ENCODE results near the gene BRAF. TPM values are rescaled to one million over a fixed set of nuclear protein-coding genes. Genes with fewer than 3 reads are reported as not detected.
A peak's percentile ranks its signal among the peaks of the same experiment; 100 is the strongest.

Gene BRAF
- total and polyA plus RNA-seq, 2 donors from 2014 or later, result 8.0 to 43.9 TPM

DNA sequence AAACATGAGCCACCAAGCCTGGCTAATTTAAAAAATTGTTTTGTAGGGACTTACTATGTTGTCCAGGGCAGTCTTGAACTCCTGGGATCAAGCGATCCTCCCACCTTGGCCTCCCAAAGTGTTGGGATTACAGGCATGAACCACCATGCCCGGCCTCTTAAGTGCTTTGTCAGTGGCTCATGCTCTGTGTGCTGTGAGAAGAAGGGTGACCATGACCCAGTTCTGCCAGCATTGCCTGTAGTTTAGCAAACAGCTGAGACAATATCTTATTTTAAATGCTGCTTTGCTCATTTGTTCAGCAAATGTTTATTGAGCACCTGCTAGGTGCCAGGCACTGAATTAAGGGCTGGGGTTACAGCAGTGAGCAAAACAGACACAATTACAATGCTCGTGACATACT is 243.0 kb downstream of the BRAF start:
- DNase-seq (no peak), FAIRE-seq (no peak)
- Histone ChIP-seq H3K9me3 (ENCODE audit: control insufficient read depth in 2 of 3, insufficient read depth in 1 of 3, low read length in 3 of 3) (no peaks in the 10 kb centered on the region), H3K27me3 (ENCODE audit: control insufficient read depth, insufficient read depth, low read length) (no peaks in the 10 kb centered on the region), H3K4me3 (ENCODE audit: low read length in 3 of 3) (no peak overlapping the region), H3K9ac (ENCODE audit: low read length in 3 of 3) (no peak overlapping the region), H3K27ac (ENCODE audit: low read depth in 2 of 2, low read length in 2 of 2) (no peak overlapping the region), H3K36me3 (ENCODE audit: control insufficient read depth in 2 of 3, insufficient read depth in 3 of 3, low read length in 3 of 3) (peaks cover 0 to 9% (median 3%) of the 10 kb centered on the region in 3 donors), H3K4me1 (ENCODE audit: control insufficient read depth in 2 of 3, insufficient read depth in 2 of 3, low read depth in 1 of 3, low read length in 3 of 3) (no peaks in the 10 kb centered on the region)
- intact Hi-C loops (cut with DNase I), result no loop called here
- TF ChIP-seq, protein P1, sequence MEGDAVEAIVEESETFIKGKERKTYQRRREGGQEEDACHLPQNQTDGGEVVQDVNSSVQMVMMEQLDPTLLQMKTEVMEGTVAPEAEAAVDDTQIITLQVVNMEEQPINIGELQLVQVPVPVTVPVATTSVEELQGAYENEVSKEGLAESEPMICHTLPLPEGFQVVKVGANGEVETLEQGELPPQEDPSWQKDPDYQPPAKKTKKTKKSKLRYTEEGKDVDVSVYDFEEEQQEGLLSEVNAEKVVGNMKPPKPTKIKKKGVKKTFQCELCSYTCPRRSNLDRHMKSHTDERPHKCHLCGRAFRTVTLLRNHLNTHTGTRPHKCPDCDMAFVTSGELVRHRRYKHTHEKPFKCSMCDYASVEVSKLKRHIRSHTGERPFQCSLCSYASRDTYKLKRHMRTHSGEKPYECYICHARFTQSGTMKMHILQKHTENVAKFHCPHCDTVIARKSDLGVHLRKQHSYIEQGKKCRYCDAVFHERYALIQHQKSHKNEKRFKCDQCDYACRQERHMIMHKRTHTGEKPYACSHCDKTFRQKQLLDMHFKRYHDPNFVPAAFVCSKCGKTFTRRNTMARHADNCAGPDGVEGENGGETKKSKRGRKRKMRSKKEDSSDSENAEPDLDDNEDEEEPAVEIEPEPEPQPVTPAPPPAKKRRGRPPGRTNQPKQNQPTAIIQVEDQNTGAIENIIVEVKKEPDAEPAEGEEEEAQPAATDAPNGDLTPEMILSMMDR (IDR thresholded peaks at IDR 0.05; ENCODE audit: borderline replicate concordance, extremely low read depth, insufficient read depth), result no peak

DNA sequence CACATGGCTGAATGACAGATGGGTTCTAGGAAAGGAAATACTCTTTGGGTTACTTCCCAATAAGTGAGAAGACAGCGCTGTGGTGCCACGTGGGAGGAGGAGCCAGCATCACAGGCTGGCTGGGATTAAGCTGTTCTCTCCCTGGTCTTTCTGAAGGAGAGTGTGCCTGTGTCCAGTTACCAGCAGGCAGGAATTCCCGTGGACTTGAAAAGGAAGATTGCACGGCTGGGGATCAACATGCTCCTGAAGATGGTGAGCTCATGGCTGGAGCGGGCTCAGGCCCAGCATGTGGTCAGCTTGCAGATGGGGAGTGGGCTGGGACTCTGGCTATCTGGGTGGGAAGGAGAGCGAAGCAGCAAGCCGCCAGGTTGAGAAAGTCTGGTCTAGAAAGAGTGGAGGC is 243.8 kb downstream of the BRAF start:
- Histone ChIP-seq H3K9ac (ENCODE audit: low read length in 3 of 3) (no peak overlapping the region), H3K27me3 (ENCODE audit: control insufficient read depth, insufficient read depth, low read length) (no peaks in the 10 kb centered on the region), H3K27ac (ENCODE audit: low read depth in 2 of 2, low read length in 2 of 2) (no peak overlapping the region), H3K9me3 (ENCODE audit: control insufficient read depth in 2 of 3, insufficient read depth in 1 of 3, low read length in 3 of 3) (no peaks in the 10 kb centered on the region), H3K4me1 (ENCODE audit: control insufficient read depth in 2 of 3, insufficient read depth in 2 of 3, low read depth in 1 of 3, low read length in 3 of 3) (no peaks in the 10 kb centered on the region), H3K4me3 (ENCODE audit: low read length in 3 of 3) (no peak overlapping the region), H3K36me3 (ENCODE audit: control insufficient read depth in 2 of 3, insufficient read depth in 3 of 3, low read length in 3 of 3) (peaks cover 0 to 9% (median 3%) of the 10 kb centered on the region in 3 donors)
- no peak for DNase-seq
- TF ChIP-seq, protein P1 (IDR thresholded peaks at IDR 0.05; ENCODE audit: borderline replicate concordance, extremely low read depth, insufficient read depth), result no peak
- intact Hi-C loops (cut with DNase I), result no loop called here
- no peak for FAIRE-seq

- Histone ChIP-seq H3K27ac (ENCODE audit: low read depth in 2 of 2, low read length in 2 of 2) (no peak overlapping the region), H3K27me3 (ENCODE audit: control insufficient read depth, insufficient read depth, low read length) (no peaks in the 10 kb centered on the region), H3K9ac (ENCODE audit: low read length in 3 of 3) (no peak overlapping the region), H3K9me3 (ENCODE audit: control insufficient read depth in 2 of 3, insufficient read depth in 1 of 3, low read length in 3 of 3) (no peaks in the 10 kb centered on the region), H3K4me1 (ENCODE audit: control insufficient read depth in 2 of 3, insufficient read depth in 2 of 3, low read depth in 1 of 3, low read length in 3 of 3) (peaks cover 0 to 8% (median 0%) of the 10 kb centered on the region in 3 donors), H3K36me3 (ENCODE audit: control insufficient read depth in 2 of 3, insufficient read depth in 3 of 3, low read length in 3 of 3) (peaks cover 0 to 9% (median 3%) of the 10 kb centered on the region in 3 donors), H3K4me3 (ENCODE audit: low read length in 3 of 3) (no peak overlapping the region)
- FAIRE-seq (no peak), DNase-seq (no peak)
- intact Hi-C loops (cut with DNase I), result no loop called here
- TF ChIP-seq, protein P1 (IDR thresholded peaks at IDR 0.05; ENCODE audit: borderline replicate concordance, extremely low read depth, insufficient read depth), result no peak
These were observed 245.5 kb downstream of the BRAF start for GRCh38 chr7:140679186-140679585.

GRCh38 chr7:140678816-140679130 is 246.0 kb downstream of the BRAF start:
- Histone ChIP-seq H3K27me3 (ENCODE audit: control insufficient read depth, insufficient read depth, low read length) (no peaks in the 10 kb centered on the region), H3K27ac (ENCODE audit: low read depth in 2 of 2, low read length in 2 of 2) (no peak overlapping the region), H3K4me3 (ENCODE audit: low read length in 3 of 3) (no peak overlapping the region), H3K4me1 (ENCODE audit: control insufficient read depth in 2 of 3, insufficient read depth in 2 of 3, low read depth in 1 of 3, low read length in 3 of 3) (peaks cover 0 to 12% (median 0%) of the 10 kb centered on the region in 3 donors), H3K9me3 (ENCODE audit: control insufficient read depth in 2 of 3, insufficient read depth in 1 of 3, low read length in 3 of 3) (no peaks in the 10 kb centered on the region), H3K9ac (ENCODE audit: low read length in 3 of 3) (no peak overlapping the region), H3K36me3 (ENCODE audit: control insufficient read depth in 2 of 3, insufficient read depth in 3 of 3, low read length in 3 of 3) (peaks cover 0 to 9% (median 3%) of the 10 kb centered on the region in 3 donors)
- TF ChIP-seq, protein P1 (IDR thresholded peaks at IDR 0.05; ENCODE audit: borderline replicate concordance, extremely low read depth, insufficient read depth), result no peak
- no peak for FAIRE-seq
- intact Hi-C loops (cut with DNase I), result no loop called here
- DNase-seq, result peak in 1 of 5 donors; percentile 46
